Left colon (tissue), 2 donors: ENCODE data around the gene FHIT. TPM values are rescaled to one million over a fixed set of nuclear protein-coding genes. Genes with fewer than 3 reads are reported as not detected.

ENCODE experiments used
- ATAC-seq: fragments of 200-7000 bp; cut with Tn5 transposase; one replicate; pipeline ENCODE4 v1.9.1; 2020; ENCODE audit warnings: mild to moderate bottlenecking, moderate library complexity
- DNase-seq, 2 donors: peaks; one replicate each; pipeline ENCODE4 v3.0.0-alpha.2; 2020
- intact Hi-C, 2 donors: fragments of 100-400 bp; cut with DNase I in 1 of 2; cut with micrococcal nuclease in 1 of 2; formaldehyde crosslinking; loops; one replicate each; pipeline versions ENCODE4 v1.11.2 to v1.14.0; 2022; cut with DNase I, micrococcal nuclease
- total RNA-seq, 2 donors: library from RNA; stranded (reverse); fragmentation: NEBNext Ultra II Directional; extraction: Animal tissue kit (Norgen Biotek cat#: 25700); gene quantifications; one replicate each; pipeline ENCODE4 v1.2.1, GENCODE V29; 2021
- donor health status: DM: no; HTN: no; CAD: no.
- donor health status: DM: yes; HTN: yes; CAD: no.

FHIT gene
- total RNA-seq, 2 donors from 2014 or later = 14.5 to 17.2 TPM

DNA sequence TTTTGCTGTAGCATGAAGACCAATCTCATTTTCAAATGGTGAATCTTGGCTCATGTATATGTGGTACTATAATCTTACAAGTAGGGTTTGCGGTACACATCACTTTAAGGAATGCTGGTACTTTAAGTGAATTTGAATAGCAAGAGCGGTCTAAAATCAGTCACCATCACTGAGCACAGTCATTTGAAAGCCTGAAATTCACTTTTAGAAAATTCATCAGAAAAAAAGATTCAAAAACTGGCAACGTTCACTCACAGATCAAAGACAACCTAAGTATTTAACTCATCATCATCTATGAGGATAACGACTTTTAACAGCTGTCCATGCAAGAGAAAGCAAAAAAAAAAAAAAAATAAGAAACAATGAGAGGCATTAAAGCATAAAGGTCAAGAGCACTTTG, 111.6 kb downstream of the FHIT start:
- DNase-seq (no peak), ATAC-seq (no peak)
- intact Hi-C loops = no loop called here

DNA sequence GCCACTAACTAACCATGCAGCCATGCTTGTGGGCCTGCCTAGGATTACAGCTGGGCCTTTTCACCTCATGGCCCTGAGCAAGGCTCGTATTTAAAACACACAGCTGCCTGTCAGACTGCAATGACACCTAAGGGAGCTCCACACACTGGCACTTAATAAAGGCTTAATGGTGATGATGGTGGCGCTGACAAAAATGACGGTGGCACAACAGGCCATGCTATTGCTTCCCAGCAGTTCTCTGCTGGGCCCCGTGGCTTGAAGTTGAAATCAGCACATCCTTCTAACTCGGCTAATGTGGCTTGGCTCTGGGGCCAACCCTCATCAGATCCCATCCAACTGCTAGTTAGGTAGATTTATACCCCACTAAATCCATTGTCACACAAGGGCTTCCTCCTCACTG, 112.9 kb downstream of the FHIT start:
- intact Hi-C loops = no loop called here
- DNase-seq (no peak), ATAC-seq (no peak)

DNA sequence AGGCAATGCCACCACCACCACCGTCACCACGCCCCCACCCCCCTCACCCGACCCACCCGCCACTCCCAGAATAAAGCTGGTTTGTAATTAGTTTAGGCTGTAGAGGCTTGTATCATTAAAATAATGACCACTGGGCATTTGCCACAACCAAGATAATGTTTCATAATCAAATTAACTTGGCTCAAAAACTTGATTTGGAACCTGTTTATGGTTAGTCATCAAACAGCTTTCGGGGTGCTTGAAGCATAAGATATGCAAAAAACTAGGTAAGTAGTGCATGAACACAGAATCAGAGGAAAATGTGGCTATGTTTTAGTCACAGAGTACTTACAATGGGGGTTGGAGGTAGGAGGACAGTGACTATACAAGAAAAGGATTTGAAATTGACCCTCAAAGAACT, 115.1 kb downstream of the FHIT start:
- intact Hi-C loops = no loop called here
- ATAC-seq (no peak), DNase-seq (no peak)

DNA sequence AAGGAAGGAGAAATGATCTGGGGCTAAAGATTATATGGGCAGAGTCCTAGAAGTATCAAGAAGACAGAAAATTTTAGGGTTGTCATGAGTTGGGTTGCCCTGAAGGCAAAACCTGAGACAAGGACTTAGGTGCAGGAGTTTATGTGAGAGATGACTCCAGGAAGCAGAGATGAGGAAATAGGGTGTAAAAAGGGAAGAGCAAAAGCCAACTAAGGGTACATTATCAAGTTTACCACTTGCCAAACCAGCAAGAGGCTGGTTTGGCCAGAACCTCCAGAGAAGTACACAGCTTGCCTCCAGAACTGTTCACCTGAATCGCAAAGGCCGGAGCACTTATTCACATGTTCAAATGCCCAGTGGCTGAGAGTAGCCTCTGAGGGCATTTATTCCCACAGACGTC, 116.7 kb downstream of the FHIT start:
- DNase-seq = no peak
- no peak for ATAC-seq
- intact Hi-C loops = no loop called here

DNA sequence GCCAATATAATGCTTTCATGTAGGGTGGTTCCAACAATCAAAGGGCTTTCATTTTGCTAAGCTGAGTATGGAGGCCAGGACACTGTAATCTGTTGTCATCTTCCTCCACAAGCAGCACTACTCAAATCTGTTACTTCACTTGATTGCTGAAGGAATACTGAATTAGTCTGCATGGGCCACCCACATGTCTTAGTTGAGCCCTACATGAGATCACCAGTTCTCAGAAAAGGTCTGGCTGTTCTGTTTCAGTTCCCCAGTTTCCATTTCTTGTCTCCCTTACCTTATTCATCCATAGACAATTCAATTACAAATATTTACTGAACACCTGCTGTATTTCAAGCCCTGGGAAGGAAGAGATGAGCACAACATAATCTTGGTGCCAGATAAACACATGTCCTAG, 119.2 kb downstream of the FHIT start:
- ATAC-seq = no peak
- intact Hi-C loops = no loop called here
- DNase-seq = no peak

DNA sequence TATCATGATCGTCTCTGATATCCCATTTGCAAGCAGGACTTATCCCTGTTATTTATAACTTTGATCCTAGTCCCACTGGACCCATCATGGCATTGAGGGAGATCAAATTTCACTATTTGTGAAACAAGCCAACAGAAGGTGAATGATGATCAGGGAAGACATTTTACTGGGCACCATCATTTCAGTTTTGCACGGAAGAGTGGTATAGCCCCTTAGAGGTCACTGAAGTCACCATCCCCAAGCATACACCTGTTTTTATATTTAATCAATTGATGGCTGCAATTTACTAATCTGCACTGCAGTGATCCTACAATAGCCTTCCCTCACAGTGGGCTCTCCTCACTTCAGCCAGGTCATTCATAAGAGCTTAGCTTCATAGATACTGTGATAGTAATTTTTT, 132.4 kb downstream of the FHIT start:
- intact Hi-C loops = no loop called here
- ATAC-seq = no peak
- DNase-seq = no peak

DNA sequence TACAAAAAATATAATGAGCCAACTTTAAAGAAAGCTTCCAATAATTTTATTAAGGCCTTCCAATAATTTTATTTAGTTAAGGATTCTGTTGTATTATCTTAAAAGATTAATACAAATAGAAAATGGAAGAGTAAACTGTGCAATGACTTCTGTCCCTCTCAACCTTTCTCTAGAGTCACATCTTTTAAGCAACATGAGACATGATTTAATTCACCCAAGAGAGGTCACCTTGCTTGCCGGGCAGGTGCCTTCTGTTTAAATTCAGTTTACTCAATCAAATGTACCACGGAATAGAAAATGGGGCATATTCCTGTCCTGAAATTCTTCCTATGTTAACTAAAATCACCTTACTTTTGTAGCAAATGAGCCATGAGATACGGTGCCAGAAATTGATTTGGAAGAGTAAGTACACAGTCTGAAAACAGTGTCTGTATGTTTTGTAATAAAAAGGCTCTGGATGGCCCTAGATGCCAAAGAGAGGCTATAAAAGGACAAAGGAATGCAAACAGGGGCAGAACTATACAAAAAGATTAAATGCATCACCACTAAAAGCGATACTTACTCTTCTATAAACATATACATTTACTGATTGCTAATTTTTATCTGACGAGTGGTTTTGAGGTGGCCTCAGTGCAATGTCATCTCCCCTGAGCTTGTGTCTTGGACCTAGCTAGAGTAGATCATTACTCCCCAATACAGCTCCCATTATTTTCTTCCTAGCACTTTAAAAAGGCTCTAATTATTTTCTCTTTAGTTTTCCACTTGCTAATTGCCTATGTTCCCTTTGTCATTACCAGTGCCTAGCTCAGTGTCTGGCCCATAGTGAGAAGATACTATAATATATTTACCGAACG, 134.0 kb downstream of the FHIT start:
- intact Hi-C loops = no loop called here
- DNase-seq = no peak
- ATAC-seq = no peak

DNA sequence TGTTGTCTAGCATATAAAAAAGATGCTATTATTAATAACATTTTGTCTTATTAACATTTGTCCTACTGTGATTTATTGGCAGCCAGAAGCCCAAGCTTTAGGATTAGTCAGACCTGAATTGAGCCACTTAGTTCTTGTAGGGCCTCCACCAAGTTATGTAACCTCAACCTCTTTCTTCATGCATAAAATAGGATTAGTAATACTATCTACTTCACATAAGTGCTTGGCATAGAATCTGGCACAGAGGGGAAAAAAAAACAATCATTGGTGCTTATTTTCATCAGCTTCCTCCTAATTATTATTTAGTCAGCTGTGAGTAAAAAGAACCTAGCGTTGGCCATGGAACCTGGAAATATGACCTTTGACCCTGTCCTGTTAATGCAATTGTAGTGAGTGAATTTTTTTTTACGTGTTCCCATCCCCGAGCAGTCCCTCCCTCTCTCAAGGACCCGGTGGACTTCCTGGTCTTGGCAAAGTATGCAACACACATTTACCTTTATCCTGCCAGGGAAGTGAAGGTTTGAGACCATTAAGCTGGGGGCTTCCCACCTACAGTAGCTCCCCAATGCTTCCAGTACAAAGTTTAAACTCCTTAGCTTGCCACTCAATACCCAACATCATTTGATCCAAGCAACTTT, 136.8 kb downstream of the FHIT start:
- DNase-seq = no peak
- intact Hi-C loops = no loop called here
- peak; percentile 60 for ATAC-seq

DNA sequence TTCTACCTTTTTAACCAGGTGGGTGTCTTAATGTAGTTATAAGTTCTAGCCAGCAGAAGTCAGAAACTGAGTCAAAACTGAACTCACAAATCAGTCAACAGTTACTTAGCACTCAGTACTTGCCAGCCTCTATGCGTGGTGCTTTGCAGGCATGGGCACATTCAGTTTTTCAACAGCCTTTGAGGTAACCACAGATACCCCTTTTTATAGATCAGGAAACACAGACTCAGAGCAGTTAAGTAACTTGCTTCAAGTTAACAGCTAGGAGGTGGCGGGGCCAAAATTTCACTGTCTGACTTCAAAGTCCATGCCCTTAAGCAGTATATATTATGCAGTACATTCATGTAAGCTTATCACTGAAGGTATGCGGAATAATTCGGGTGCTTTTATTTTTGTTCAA, 139.4 kb downstream of the FHIT start:
- intact Hi-C loops = no loop called here
- ATAC-seq (peak; percentile 49), DNase-seq (no peak)

DNA sequence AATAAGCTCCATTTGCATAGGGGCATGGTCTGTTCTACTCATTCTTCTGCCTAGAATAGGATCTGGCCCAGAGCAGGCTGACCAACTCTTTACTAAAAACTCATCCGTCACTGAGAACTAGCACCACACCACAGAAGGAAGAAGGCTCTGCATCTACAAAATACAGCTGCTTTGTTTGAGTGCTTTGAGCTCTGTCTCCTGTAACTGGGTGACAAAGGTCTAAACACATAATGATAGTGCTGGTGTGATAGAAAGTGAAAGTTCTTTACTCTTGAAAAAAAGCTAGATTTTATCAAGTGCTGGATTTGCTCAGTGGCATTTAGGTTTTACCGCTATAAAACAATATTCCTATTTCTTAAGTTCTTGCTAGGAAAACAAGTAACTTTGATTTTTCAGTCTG, 140.7 kb downstream of the FHIT start:
- DNase-seq = no peak
- peak; percentile 75 for ATAC-seq
- intact Hi-C loops = no loop called here

DNA sequence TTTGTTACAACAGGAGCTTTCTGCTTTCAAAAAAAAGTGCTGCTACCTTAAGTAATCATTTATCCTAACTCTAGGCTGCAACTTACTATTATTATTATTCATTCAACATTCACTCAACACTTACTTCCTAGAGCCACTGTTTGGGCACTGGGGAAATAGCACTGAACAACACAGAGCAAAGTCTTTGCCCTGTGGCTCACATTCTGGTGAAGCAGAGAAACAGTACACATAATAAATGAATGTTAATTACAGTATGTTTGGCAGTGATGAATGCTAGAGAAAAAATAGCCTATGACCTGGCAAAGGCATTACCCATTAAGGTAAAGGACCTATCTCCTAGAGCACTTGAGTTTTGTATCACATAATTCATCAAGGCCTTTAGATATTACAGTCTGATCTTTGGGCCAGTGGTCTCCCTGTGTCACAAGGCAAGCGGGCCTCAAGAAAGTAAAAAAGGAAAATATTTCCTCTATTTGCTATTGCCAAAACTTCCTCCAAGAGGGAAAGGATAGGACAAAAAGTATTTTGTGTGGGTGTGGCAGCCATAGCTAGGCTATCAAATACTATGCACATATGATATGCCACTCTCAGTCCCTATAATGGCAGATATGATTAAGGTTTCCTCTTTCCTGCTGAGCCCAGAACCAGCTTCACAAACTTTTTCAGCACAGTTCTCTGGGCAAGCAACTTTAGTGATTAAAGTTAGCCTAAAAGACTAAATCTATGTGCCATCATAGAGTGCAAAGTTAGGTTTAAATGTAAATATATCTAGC, 142.8 kb downstream of the FHIT start:
- peak; percentile 79 for ATAC-seq
- DNase-seq = no peak
- intact Hi-C loops = no loop called here

DNA sequence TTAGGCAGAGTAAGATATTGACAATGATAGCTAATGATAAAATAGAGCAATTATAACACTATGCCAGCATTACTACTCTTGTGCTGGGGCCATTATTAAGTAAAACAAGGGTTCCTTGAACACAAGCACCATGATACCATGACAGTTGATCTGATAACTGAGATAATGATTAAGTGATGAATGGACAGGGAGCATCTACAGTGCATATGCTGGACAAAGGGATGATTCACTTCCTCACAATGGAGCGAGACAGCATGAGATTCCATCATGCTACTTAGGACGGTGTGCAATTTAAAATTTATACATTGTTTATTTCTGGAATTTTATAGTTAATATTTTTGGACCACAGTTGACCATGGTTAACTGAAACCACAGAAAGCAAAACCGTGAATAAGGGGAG, 156.6 kb downstream of the FHIT start:
- intact Hi-C loops = no loop called here
- ATAC-seq = no peak

DNA sequence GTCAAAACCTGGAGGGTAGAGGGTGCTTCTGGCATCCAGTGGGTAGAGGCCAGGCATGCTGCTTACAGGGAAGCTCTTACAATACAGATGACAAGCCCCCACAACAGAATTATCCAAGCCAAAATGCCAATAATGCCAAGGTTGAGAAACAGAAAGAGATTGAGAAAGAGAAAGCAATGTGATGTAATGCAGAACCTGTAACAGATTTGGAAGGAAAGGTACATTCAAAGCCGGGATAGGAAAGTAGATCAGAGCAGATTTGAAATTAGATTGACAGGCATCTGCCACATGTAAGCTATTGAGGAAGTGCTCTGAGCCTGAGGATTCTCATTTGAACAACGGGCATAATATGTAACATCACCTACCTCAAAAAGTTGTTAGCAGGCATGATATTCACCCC, 157.9 kb downstream of the FHIT start:
- ATAC-seq (no peak), DNase-seq (no peak)
- intact Hi-C loops = no loop called here

More for the DNA sequence above, 156.6 kb downstream of the FHIT start:
- DNase-seq = no peak

DNA sequence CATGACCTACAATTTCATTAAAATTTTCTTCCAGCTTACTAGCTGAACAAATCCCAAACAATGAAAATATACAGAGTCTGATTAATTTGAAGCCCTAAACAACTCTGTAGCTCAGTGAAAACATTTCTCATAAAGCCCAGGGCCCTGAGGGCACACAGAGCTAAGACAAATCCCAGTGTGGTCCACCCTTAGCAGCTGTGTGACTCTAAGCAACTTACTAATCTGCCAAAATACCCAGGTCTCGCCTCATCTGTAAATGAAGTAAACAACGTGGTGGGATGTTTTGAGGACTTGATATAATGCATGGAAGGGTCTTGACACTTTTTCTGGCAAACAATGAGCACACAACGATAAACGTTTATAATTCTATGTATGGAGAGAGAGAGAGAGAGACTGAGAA, 158.4 kb downstream of the FHIT start:
- intact Hi-C loops = no loop called here
- ATAC-seq = no peak
- no peak for DNase-seq

DNA sequence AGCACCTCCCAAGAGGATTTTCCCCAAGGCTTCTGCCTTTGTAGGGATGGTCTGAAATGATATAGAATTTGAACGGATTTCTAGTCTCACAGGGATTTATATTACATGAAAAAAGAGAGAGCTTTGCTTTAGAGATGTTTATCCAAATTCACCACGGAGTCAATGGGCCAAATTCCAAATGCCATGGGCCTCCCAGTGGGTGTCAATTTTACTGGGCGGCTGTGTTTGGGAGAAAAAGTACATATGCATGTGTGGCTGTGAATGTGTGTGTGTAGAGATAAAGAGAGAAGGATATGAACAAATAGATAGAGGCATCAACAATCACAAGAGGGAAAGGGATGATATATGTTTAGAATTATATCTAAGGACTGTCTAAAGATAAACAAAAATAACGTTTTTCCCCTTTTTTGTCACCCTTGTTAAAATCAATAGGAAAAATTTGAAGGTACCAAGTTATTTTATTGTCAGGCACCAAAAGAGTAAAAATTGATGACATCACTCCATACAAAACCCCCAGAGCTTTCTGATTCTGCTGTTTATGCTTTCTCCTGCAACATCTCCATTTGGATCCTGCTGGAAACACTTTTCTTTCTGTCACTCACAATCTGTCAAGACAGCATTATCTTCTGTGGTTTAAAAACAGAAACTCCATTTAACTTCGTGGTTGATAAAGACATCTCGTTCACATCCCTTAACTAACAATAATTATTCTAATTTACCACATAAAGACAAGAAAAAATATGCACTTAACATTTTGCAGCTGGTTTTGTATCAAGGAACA, 160.7 kb downstream of the FHIT start:
- no peak for DNase-seq
- intact Hi-C loops = no loop called here
- no peak for ATAC-seq

DNA sequence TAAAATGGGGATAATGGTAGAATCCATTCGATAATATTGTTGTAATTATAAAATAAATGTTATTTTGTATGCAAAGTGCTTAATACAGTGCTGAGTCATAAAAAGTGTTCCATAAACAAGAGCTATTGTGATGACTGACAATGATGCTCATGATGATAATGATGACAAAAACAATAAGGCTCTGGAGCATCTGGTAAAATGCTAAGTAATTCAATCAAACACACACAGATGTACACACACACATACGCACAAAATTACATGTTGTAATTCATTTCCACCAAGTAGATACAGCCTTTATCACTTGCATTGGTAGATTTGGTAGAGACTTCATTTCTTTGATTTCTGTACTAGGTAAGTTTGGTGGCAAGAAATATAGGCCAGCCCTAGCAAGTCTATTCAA, 163.8 kb downstream of the FHIT start:
- ATAC-seq (no peak), DNase-seq (no peak)
- intact Hi-C loops = no loop called here

DNA sequence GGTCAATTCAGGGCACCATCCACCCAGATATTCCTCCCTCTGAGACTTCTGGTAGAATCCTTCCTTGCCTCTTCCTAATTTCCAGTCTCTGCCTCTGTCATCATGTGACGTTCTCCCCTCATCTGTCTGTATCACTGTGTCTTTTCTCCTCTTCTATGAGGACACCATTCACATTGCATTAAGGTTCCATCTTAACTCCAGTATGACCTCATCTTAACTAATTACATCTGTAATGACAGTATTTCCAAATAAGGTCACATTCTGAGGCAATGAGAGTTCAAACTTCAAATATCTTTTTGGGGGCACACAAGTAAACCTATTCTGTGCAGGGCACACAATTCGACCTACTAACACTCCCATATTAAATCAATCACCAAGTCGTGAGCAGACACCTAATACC, 169.7 kb downstream of the FHIT start:
- DNase-seq (no peak), ATAC-seq (no peak)
- intact Hi-C loops = no loop called here

DNA sequence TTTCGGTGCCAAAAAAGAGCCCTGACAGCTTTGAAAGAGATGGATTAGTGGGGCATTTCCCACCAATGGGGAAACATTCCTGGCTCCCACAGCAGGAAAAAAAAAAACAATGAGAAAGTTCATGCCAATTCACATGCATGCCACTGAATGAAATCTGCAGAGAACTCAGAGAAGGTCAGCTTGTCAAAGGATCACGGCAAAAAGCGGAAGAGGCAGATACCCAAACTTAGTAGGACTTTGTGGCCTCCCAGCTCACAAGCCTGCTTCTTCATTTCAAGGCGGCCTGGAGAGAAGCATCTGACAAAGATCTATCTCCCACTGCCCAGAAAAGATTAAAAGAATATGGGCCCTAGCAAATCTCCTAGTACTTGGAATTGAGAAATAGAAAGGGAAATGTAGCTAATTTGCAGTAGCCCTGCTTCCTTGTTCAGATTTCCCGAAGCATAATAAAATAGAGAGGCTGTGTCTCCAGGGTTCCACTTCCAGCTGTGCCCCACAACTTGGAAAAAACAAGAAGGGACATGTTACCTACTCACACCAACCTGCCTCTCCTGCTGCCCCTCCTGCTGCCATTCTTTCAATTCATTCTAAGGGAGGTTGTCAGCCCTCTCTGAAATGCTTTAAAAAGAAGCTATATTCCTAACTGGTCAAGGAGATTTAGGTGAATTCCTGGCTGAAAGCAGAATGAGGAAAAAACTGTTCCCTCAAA, 170.4 kb downstream of the FHIT start:
- no peak for ATAC-seq
- intact Hi-C loops = no loop called here
- DNase-seq = no peak
